ENCODE results near the gene PTPRT.

DNA sequence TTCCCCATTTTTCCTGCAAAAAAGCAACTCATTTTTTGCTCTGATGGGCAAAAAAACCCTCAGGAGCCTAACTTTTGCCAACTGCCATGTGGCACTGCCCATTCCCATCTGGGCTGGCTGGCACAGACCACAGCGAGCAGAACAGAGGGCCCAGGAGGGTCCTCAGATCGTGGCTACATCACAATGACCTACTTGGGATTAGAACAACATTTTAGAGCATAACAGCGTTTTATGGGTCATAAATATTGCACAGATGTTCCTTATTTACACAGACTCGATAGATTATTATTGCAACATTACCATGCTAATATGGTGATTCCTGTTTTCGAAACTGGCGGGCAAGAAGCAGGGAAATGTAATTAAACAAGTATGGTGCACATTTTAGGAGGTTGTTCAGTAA is 28.0 kb downstream of the PTPRT start:
- TF ChIP-seq, protein P1, sequence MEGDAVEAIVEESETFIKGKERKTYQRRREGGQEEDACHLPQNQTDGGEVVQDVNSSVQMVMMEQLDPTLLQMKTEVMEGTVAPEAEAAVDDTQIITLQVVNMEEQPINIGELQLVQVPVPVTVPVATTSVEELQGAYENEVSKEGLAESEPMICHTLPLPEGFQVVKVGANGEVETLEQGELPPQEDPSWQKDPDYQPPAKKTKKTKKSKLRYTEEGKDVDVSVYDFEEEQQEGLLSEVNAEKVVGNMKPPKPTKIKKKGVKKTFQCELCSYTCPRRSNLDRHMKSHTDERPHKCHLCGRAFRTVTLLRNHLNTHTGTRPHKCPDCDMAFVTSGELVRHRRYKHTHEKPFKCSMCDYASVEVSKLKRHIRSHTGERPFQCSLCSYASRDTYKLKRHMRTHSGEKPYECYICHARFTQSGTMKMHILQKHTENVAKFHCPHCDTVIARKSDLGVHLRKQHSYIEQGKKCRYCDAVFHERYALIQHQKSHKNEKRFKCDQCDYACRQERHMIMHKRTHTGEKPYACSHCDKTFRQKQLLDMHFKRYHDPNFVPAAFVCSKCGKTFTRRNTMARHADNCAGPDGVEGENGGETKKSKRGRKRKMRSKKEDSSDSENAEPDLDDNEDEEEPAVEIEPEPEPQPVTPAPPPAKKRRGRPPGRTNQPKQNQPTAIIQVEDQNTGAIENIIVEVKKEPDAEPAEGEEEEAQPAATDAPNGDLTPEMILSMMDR (conservative IDR thresholded peaks at IDR 0.05; ENCODE audit: low read depth, low read length) = no peak
- no peak for TF ChIP-seq EZH2 (IDR thresholded peaks at IDR 0.05; ENCODE audit: borderline replicate concordance, low read depth, low read length, poor library complexity, severe bottlenecking)
